H1 (cell line): Measurements from ENCODE around the gene DGCR6L. TPM values are rescaled to one million over a fixed set of nuclear protein-coding genes. Genes with fewer than 3 reads are reported as not detected.
"Not testable (repeated sequence)": the region's sequence is repeated elsewhere in the genome, so short reads cannot be mapped to it uniquely, and the experiment has no call there.

ENCODE experiments used
- CTCF ChIA-PET: fragments of 300-600 bp; sonication (Branson Sonifier 250); formaldehyde crosslinking; loops from one replicate; lab custom pipeline; 2021; ENCODE audit not compliant: partially characterized antibody; lab: Charles Lee
- POLR2A ChIA-PET: fragments of 300-600 bp; sonication (Branson Sonifier 250); formaldehyde crosslinking; loops from one replicate; lab custom pipeline; 2021; ENCODE audit warnings: inconsistent platforms; ENCODE audit not compliant: partially characterized antibody; lab: Charles Lee
- DNase-seq, 2 experiments: peaks; one replicate each; pipeline versions ENCODE4 v3.0.0 to v3.0.0-alpha.2; 2010 to 2022; ENCODE audit warnings: low spot score in 2 of 2, low read depth in 1 of 2, mixed read lengths in 1 of 2
- FAIRE-seq: peaks from 2 replicates; lab custom pipeline; 2011; peaks lifted over from hg19 to GRCh38; lab: Jason Lieb, UNC
- H2AFZ ChIP-seq: 2 replicates; pipeline ENCODE4 v1.8.1; 2012; ENCODE audit warnings: low read length, inconsistent platforms
- H2AK5ac ChIP-seq: 2 replicates; pipeline ENCODE4 v1.6.1; 2013; ENCODE audit warnings: low read depth, low read length
- H2BK120ac ChIP-seq: replicated peaks from 2 replicates; pipeline ENCODE3; 2013; ENCODE audit warnings: low read depth, low read length, inconsistent platforms
- H2BK12ac ChIP-seq: 2 replicates; pipeline ENCODE4 v1.6.1; 2013; ENCODE audit warnings: low read depth, low read length
- H2BK15ac ChIP-seq: 2 replicates; pipeline ENCODE4 v1.6.1; 2013; ENCODE audit warnings: low read length
- H2BK20ac ChIP-seq: 2 replicates; pipeline ENCODE4 v1.6.1; 2013; ENCODE audit warnings: low read length
- H2BK5ac ChIP-seq: 2 replicates; pipeline ENCODE4 v1.6.1; 2013; ENCODE audit warnings: low read depth, low read length
- H3K14ac ChIP-seq: 2 replicates; pipeline ENCODE4 v1.6.1; 2013; ENCODE audit warnings: inconsistent platforms; ENCODE audit not compliant: insufficient read length
- H3K18ac ChIP-seq: 2 replicates; pipeline ENCODE4 v1.6.1; 2013; ENCODE audit warnings: low read length; ENCODE audit errors: extremely low read depth
- H3K23ac ChIP-seq: 2 replicates; pipeline ENCODE4 v1.6.1; 2013; ENCODE audit warnings: inconsistent platforms; ENCODE audit not compliant: insufficient read length
- H3K23me2 ChIP-seq: 2 replicates; pipeline ENCODE4 v1.6.1; 2013; ENCODE audit warnings: low read depth, low read length
- H3K27ac ChIP-seq: 2 replicates; pipeline ENCODE4 v1.6.1; 2011; ENCODE audit warnings: low read depth, low read length, inconsistent platforms
- H3K27me3 ChIP-seq, 4 experiments: replicated peaks in 1 of 4; 1 replicate in 1 of 4; 2 replicates in 3 of 4; pipeline versions ENCODE4 v1.6.1 to v1.8.1; 2011 to 2013; ENCODE audit warnings: low read length in 3 of 4, mild to moderate bottlenecking in 3 of 4, inconsistent platforms in 2 of 4, mixed read lengths in 2 of 4, moderate library complexity in 1 of 4; ENCODE audit not compliant: control insufficient read depth in 3 of 4, insufficient read depth in 3 of 4; ENCODE audit errors: extremely low read depth in 1 of 4
- H3K36me3 ChIP-seq, 4 experiments: 2 replicates each; pipeline versions ENCODE4 v1.6.1 to v1.8.1; 2011 to 2013; ENCODE audit warnings: mild to moderate bottlenecking in 4 of 4, low read length in 3 of 4, moderate library complexity in 2 of 4, control low read depth in 1 of 4, inconsistent platforms in 1 of 4; ENCODE audit not compliant: insufficient read depth in 4 of 4, control insufficient read depth in 2 of 4
- H3K4ac ChIP-seq: replicated peaks from 2 replicates; pipeline ENCODE3; 2013; ENCODE audit warnings: low read length, low read depth, mixed read lengths, inconsistent platforms; ENCODE audit not compliant: insufficient read length
- H3K4me1 ChIP-seq, 4 experiments: replicated peaks in 1 of 4; 1 replicate in 1 of 4; 2 replicates in 3 of 4; pipeline versions ENCODE4 v1.6.1 to v1.8.1; 2011 to 2013; ENCODE audit warnings: low read length in 3 of 4, inconsistent platforms in 2 of 4, mixed read lengths in 1 of 4; ENCODE audit not compliant: insufficient read depth in 4 of 4, control insufficient read depth in 3 of 4
- H3K4me2 ChIP-seq, 2 experiments: 2 replicates each; pipeline versions ENCODE4 v1.6.1 to v1.8.1; 2011 to 2013; ENCODE audit warnings: low read depth in 2 of 2, low read length in 2 of 2, control low read depth in 1 of 2, inconsistent platforms in 1 of 2, mild to moderate bottlenecking in 1 of 2; ENCODE audit not compliant: insufficient read depth in 1 of 2
- H3K4me3 ChIP-seq, 4 experiments: fragments of 200-600, 300-600 bp in 1 of 4; sonication (generic), shearing (Covaris generic), sonication (Bioruptor Twin) in 1 of 4; 2 replicates each; pipeline versions ENCODE4 v1.5.1 to v1.8.1; 2011 to 2016; ENCODE audit warnings: low read length in 4 of 4, low read depth in 3 of 4, control low read depth in 2 of 4, inconsistent platforms in 2 of 4, mild to moderate bottlenecking in 2 of 4, mixed read lengths in 1 of 4, moderate library complexity in 1 of 4; ENCODE audit not compliant: insufficient read depth in 2 of 4; ENCODE audit errors: extremely low read depth in 1 of 4
- H3K56ac ChIP-seq: replicated peaks from 2 replicates; pipeline ENCODE3; 2013; ENCODE audit warnings: low read depth, mild to moderate bottlenecking, mixed read lengths, low read length, inconsistent platforms; ENCODE audit not compliant: insufficient read length
- H3K79me1 ChIP-seq: 2 replicates; pipeline ENCODE4 v1.6.1; 2013; ENCODE audit warnings: low read depth, low read length, control low read depth
- H3K79me2 ChIP-seq, 2 experiments: 2 replicates each; pipeline versions ENCODE4 v1.6.1 to v1.8.1; 2012 to 2013; ENCODE audit warnings: low read length in 2 of 2, mild to moderate bottlenecking in 2 of 2, inconsistent platforms in 1 of 2; ENCODE audit not compliant: insufficient read depth in 2 of 2, control insufficient read depth in 1 of 2
- H3K9ac ChIP-seq, 4 experiments: replicated peaks in 1 of 4; 1 replicate in 1 of 4; 2 replicates in 3 of 4; pipeline versions ENCODE4 v1.6.1 to v1.8.1; 2011 to 2013; ENCODE audit warnings: low read depth in 3 of 4, low read length in 3 of 4, control low read depth in 2 of 4, mild to moderate bottlenecking in 2 of 4, moderate library complexity in 2 of 4, inconsistent platforms in 1 of 4; ENCODE audit errors: extremely low read depth in 1 of 4
- H3K9me3 ChIP-seq, 2 experiments: 2 replicates each; pipeline versions ENCODE4 v1.6.1 to v1.8.1; 2012 to 2013; ENCODE audit warnings: mild to moderate bottlenecking in 2 of 2, moderate library complexity in 2 of 2, control low read depth in 1 of 2, inconsistent platforms in 1 of 2, low read depth in 1 of 2, low read length in 1 of 2, mixed read lengths in 1 of 2; ENCODE audit not compliant: insufficient read depth in 2 of 2
- H4K20me1 ChIP-seq, 2 experiments: replicated peaks in 1 of 2; 2 replicates each; pipeline versions ENCODE3 to v1.8.1; 2011 to 2013; ENCODE audit warnings: inconsistent platforms in 2 of 2, low read length in 2 of 2, mild to moderate bottlenecking in 1 of 2; ENCODE audit not compliant: insufficient read depth in 2 of 2, control insufficient read depth in 1 of 2
- H4K5ac ChIP-seq: 2 replicates; pipeline ENCODE4 v1.6.1; 2013; ENCODE audit warnings: low read length, low read depth, mixed read lengths, inconsistent platforms; ENCODE audit not compliant: insufficient read length
- H4K8ac ChIP-seq: 2 replicates; pipeline ENCODE4 v1.8.0; 2013; ENCODE audit warnings: mild to moderate bottlenecking, moderate library complexity, low read length, inconsistent platforms; ENCODE audit not compliant: insufficient read depth; ENCODE audit errors: extremely low read depth
- H4K91ac ChIP-seq: replicated peaks from 2 replicates; pipeline ENCODE3; 2013; ENCODE audit warnings: low read length, mixed read lengths, inconsistent platforms; ENCODE audit not compliant: insufficient read length
- WGBS, 2 experiments: shearing (Covaris generic) in 1 of 2; methylation state at CpG; one replicate each; pipeline versions ENCODE4 v1.1.6 to v1.1.7; 2013 to 2015; ENCODE audit warnings: low lambda C conversion rate in 2 of 2, mixed read lengths in 2 of 2, inconsistent platforms in 1 of 2, low coverage in 1 of 2, missing lambda C conversion rate in 1 of 2; ENCODE audit not compliant: insufficient replicate concordance in 2 of 2, insufficient coverage in 1 of 2, insufficient read length in 1 of 2; ENCODE audit errors: extremely low coverage in 1 of 2, missing lambda C conversion rate in 1 of 2; 5-methylcytosine and 5-hydroxymethylcytosine counted together
- polyA plus RNA-seq, 7 experiments: library from polyadenylated mRNA; depleted of rRNA in 3 of 7; stranded (reverse) in 5 of 7; unstranded in 2 of 7; fragments of >200 nt in 5 of 7; fragments of 200-250 nt in 2 of 7; gene quantifications; 1 replicate in 5 of 7; 2 replicates in 1 of 7; 4 replicates in 1 of 7; pipeline versions ENCODE4 v1.2.1 to v1.2.3, GENCODE V29; 2011 to 2013; ENCODE audit warnings: missing spikeins in 2 of 7, mixed read lengths in 2 of 7
- total RNA-seq: library from RNA; stranded (reverse); fragmentation: NEBNext Ultra II Directional; extraction: Animal tissue kit (Norgen Biotek cat#: 25700); gene quantifications from 2 replicates; pipeline ENCODE4 v1.2.1, GENCODE V29; 2021

Gene DGCR6L
- total and polyA plus RNA-seq, 2 of the 8 experiments (the other 6 are each of a cell fraction or from before 2014, with no cell fraction given): 43.6 to 72.6 TPM

DNA sequence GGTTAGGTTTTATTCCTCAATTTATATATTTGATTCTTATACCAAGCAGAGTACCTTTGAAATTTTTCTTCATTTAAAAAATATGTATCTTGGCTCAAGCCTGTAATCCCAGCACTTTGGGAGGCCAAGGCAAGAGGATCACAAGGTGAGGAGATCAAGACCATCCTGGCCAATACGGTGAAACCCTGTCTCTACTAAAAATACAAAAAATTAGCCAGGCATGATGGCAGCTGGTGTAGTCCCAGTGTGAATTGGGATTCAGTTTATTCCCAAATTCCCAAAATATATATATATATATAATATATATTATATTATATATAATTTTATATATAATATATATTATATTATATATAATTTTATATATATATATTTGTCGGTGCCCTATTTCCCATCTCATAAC, 18.4 kb upstream of the DGCR6L start:
- H2BK12ac ChIP-seq: peak overlapping the region; percentile 78; the same call in 1 of the 2 replicates
- H3K79me2 ChIP-seq, H2BK120ac ChIP-seq, H3K9ac ChIP-seq, H2BK20ac ChIP-seq, H3K14ac ChIP-seq, H3K9me3 ChIP-seq, H3K79me1 ChIP-seq, H3K23ac ChIP-seq, H4K20me1 ChIP-seq, H3K27me3 ChIP-seq, H3K4me1 ChIP-seq, H4K5ac ChIP-seq, FAIRE-seq, H4K91ac ChIP-seq, H3K4ac ChIP-seq, H4K8ac ChIP-seq, H3K23me2 ChIP-seq, CTCF ChIA-PET, POLR2A ChIA-PET, H3K18ac ChIP-seq, H3K36me3 ChIP-seq, H3K56ac ChIP-seq, H2BK5ac ChIP-seq, H3K27ac ChIP-seq, H2AFZ ChIP-seq, H2BK15ac ChIP-seq, H3K4me3 ChIP-seq, H3K4me2 ChIP-seq: not testable (repeated sequence)
- WGBS, 2 experiments: 88% methylated on average over 2 of the region's 2 CpGs; no CpG with 5 or more reads in 1 of the 2 experiments
- H2AK5ac ChIP-seq: peak overlapping the region; percentile 95; the same call in 1 of the 2 replicates
- peak in 1 of 2 experiments; percentile 76 for DNase-seq

DNA sequence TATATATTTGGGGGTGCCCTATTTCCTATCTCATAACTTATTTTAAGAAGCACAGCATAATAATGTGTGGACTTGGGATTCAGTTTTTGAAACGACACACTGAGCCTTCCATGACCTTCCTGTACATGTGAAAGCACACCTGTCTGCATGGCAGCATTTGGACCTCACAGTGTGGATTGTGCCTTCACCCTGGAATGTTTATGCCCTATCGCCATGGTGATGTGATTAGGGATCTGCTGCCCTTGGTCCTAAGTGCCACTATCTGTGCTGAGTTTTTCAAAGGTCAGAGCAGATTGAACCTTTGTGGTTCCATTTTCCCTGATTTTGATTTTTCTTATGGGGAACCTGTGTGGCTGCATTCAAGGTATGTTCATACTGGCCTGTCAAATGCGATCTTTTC, 17.9 kb upstream of the DGCR6L start:
- CTCF ChIA-PET, H3K4ac ChIP-seq, DNase-seq: not testable (repeated sequence)

More for the DNA sequence above, 17.9 kb upstream of the DGCR6L start:
- H3K36me3 ChIP-seq, H3K56ac ChIP-seq, H3K4me2 ChIP-seq, H2AFZ ChIP-seq, H3K23ac ChIP-seq, H4K8ac ChIP-seq, H4K20me1 ChIP-seq, H3K9me3 ChIP-seq, H3K18ac ChIP-seq, H4K5ac ChIP-seq, H2BK120ac ChIP-seq, H2BK12ac ChIP-seq, H2BK20ac ChIP-seq, H2BK15ac ChIP-seq, H3K23me2 ChIP-seq, FAIRE-seq, H3K79me1 ChIP-seq, H4K91ac ChIP-seq, H3K9ac ChIP-seq, H2AK5ac ChIP-seq, H2BK5ac ChIP-seq, H3K27me3 ChIP-seq, H3K14ac ChIP-seq, POLR2A ChIA-PET, H3K4me3 ChIP-seq, H3K4me1 ChIP-seq, H3K79me2 ChIP-seq, H3K27ac ChIP-seq: not testable (repeated sequence)
- 78% methylated on average over 2 of the region's 3 CpGs; no CpG with 5 or more reads in 1 of the 2 experiments for WGBS, 2 experiments
